ENCODE measurements around the gene TUBGCP2. TPM values are rescaled to one million over a fixed set of nuclear protein-coding genes. Genes with fewer than 3 reads are reported as not detected.

TUBGCP2 gene
- total and polyA plus RNA-seq, 2 of the 13 experiments (the other 11 are each of a cell fraction or from before 2014, with no cell fraction given), result 21.3 to 34.5 TPM

GRCh38 chr10:133353988-133354605, 45.4 kb upstream of the TUBGCP2 start:
- WGBS (ENCODE audit: low lambda C conversion rate), result 95% methylated on average over 14 of the region's 16 CpGs
- H3K9me3 ChIP-seq (ENCODE audit: low read length), result no peaks in the 10 kb centered on the region
- POLR2A ChIA-PET, result interaction anchor here (1.2 to 1.5 kb wide), 2 partner anchors 25 to 164 kb away, joined by 3 to 5 read pairs; partner anchors contain the start of gene PAOX
- TF ChIP-seq NFAT5 (CRISPR knock-in tag; IDR thresholded peaks at IDR 0.05) (no peak), AGO1 (IDR thresholded peaks at IDR 0.05; ENCODE audit: low read depth, low read length, poor library complexity, severe bottlenecking) (peak; percentile 80), AGO2 (optimal IDR thresholded peaks at IDR 0.05; ENCODE audit: low read depth, low read length) (peak; percentile 89)
- FAIRE-seq, result no peak
- intact Hi-C loops (cut with micrococcal nuclease; ENCODE audit: unreplicated experiment), result no loop called here
- peaks cover 5 to 14% of the 10 kb centered on the region in 2 experiments; a peak in 3 of 5 replicates for H3K36me3 ChIP-seq (replicated peaks in 1 of 2; ENCODE audit: control insufficient read depth in 1 of 2, insufficient read depth in 2 of 2, low read length in 2 of 2)
- no peak overlapping the region for H3K27ac ChIP-seq (ENCODE audit: extremely low read length, insufficient read depth, low read length)
- H3K27me3 ChIP-seq (ENCODE audit: control insufficient read depth in 1 of 2, insufficient read depth in 2 of 2, low read length in 2 of 2), result no peaks in the 10 kb centered on the region
- H3K79me2 ChIP-seq (ENCODE audit: insufficient read depth, low read length), result peaks cover 12% of the 10 kb centered on the region
- H4K20me1 ChIP-seq (ENCODE audit: insufficient read depth, low read length), result peaks cover 13% of the 10 kb centered on the region; the same call in 1 of the 2 replicates
- DNase-seq (ENCODE audit: low spot score), result no peak
- in situ Hi-C loops (cut with HindIII; ENCODE audit: extremely low pct_ligation_motif_present, low pct_unique_long_range_greater_than_20kb), result no loop called here
- CTCF ChIA-PET (ENCODE audit: low intra/inter-chr PET ratio, low total read pairs), result no interaction called here
- no peak overlapping the region for H2AFZ ChIP-seq (ENCODE audit: low read length)
- no peak overlapping the region for H3K4me2 ChIP-seq (ENCODE audit: low read depth, low read length)
- no peak for ATAC-seq
- H3K4me3 ChIP-seq (replicated peaks in 1 of 3; ENCODE audit: insufficient read depth in 1 of 3, low read depth in 2 of 3, low read length in 3 of 3), result no peak overlapping the region
- H3K4me1 ChIP-seq (ENCODE audit: insufficient read depth, low read length), result peaks cover 39% of the 10 kb centered on the region
- H3K9ac ChIP-seq (ENCODE audit: insufficient read depth, low read depth, low read length), result no peak overlapping the region
- BruUV-seq (replicated peaks), result no TSS peak
